GM18873 (cell line): Measurements from ENCODE around the gene DHX30.

Source experiments
- ATAC-seq: cut with Tn5 transposase; IDR thresholded peaks from one replicate; pipeline ENCODE4 v1.9.1; 2021; ENCODE audit warnings: mild to moderate bottlenecking, moderate library complexity, moderate number of reproducible peaks; ENCODE audit not compliant: unreplicated experiment, low FRiP score

DHX30 gene

DNA sequence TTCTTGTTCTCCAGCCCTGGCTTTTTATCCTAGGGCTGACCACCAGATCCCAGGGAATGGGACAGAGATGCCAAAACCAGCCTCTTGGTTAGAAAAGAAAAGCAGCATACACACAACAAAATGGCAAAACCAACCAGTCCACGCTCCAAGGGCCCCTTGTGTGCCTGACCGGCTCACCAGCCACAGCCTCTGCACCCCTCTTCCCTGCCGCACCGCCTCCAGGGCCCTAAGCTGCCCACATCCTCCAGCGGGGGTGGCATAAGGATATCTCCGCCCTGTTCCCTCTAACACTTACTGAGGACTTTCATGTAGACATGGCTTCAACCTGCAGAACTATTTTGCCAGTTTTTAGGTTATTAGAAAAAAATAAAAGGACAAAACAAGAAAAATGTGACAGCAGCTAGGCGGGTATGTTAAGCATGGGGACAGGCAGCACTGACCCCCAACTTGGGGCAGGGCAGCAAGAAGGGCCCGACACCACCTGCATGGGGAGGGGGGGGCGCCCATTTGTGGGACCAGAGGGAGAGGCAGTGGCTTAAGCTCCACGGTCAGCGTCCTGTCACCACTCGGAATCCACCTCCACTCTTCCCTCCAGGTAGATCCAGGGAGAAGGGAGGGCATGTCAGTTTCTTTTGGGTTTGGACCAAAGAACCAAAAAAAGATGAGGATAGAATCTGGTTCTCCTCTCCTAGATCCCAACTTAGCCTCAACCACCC lies 49.1 kb downstream of the DHX30 start:
- ATAC-seq = no peak

DNA sequence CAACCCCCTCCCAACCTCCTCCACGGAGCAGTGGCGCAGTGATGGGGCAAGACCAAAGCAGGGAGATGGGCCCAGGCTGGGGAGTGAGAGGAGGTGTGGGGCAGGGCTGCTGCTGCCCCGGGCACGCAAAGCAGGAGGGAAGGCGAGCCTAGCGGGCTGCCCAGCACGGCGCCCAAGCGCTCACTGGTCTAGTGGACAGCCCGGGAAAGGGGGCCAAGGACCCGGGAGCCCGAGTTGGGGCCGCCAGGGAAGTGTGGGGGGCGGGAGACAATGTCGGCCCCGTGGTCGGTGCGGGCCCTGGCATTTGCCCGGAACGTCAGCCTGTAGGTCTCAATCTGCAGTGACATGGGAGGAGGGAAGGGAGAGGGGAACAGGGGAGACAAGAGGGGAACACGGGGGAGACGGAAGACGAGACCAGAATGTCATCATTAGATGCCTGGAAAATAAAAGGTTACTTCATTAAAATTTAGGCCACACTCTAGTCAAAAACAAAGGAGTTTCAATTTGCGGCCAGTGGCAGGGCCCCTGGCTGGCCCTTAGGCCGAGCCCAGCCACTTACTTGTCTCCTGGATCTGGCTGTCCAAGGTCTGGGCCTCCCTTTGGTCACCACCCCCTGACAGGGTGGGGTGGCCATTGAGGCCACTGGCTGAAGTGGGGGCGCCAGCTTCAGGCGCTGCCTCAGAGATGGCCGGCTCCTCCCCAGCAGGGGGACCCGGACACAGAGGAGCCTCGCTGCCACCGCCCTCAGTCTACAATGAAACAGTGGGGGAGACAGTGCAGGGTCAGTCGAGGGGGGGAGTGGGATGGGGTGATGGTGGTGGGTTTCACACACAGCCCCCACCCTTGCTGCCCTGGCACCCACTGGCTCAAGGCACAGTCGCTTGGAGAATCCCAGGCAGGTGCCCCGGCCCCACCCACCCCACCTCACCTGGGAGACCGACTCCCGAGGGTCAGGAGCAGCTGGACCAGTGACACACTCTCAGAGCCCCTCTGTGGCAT lies 50.0 kb downstream of the DHX30 start:
- ATAC-seq = no peak

DNA sequence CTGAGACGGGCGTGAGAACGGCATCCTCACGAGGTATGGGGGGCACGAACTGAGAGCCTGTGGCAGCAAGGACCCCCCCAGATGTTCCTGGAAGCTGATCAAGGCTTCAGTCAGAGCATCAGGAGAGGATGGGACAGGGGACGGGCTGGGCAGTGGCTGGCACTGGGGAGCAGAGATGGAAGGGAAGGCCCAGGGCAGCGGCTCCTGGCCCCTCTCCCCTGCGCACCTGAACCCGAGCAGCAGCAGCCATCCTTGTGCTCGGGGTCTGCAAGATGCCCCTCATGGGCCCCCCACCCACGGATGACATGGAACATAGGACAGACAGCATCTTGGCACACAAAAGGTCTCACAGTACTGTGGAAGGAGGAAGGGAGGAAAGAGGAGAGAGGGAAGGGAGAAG lies 51.3 kb downstream of the DHX30 start:
- no peak for ATAC-seq

DNA sequence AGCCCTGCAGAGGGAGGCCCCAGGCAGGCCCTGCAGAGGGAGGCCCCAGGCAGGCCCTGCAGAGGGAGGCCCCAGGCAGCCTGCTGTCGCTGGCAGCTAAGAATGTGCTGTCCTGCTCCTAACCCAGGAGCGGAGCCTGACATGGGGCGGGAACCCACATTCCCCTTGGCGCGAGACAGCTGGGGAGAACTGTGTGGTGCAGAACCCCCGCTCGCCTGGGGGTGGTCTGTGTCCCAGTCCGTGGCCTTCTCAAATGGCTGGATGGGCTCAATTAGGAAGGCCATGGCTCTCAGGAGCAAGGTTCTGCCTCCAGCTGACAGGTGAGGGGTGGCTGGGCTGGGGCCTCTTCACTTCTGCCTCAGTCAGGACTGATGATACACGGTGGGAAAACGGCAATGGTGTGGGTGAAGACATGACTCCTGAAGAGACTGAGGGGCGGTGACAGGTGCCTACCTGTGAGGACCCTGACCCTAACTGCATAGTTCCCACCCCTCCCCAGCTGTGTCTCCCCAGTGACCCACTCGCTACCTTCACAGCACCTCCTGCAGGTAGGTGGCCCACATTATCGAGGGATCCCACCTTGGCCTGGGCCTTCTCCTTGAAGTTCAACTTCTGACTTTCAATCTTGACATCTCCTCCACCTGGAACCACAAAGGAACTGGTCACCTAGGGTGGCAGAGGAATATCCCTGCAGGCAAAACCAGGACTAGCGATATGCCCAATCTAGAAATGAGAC lies 52.0 kb downstream of the DHX30 start:
- no peak for ATAC-seq

DNA sequence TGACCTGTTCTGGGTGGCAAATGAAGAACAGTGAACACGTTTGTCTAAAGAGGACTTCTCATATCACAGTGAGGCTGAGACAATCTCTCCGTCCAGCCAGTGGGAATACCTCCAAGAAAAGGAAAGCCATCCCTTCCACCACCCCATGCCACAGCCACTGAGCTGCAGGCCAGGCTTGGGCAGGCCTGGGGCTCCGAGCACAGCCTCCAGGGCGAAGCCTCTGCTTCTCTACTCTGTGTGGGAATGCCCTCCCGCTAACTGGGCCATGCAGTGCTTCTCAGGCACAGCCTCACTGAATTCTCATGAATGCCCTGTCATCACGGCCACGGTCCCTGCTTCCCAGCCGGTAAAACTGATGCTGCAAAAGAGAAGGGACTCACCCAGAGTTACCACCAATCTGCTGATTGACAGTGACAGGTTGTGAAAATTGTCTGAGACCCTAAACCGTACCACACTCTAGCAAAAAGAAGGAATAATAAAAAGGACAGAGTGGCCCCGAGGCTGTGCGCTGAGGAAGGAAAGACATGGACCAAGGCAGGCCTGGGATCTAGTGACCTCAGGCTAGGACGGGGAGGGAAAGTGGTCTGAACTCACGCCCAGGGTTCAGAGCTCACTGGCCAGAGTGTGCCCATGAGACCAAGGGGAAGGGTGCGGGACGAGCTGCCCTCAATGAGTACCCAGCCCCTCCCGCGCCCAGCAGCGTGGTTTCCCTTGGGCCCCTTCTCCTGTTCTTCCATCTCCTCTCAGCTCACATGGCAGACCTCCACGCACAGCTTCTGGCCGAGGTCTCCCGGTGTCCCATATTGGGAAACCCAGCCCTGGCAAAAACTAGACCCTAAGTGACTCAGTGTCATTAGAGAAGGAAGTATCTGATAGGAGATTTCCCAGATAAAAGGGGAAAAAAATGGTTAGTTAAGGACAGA lies 52.8 kb downstream of the DHX30 start:
- ATAC-seq = no peak

DNA sequence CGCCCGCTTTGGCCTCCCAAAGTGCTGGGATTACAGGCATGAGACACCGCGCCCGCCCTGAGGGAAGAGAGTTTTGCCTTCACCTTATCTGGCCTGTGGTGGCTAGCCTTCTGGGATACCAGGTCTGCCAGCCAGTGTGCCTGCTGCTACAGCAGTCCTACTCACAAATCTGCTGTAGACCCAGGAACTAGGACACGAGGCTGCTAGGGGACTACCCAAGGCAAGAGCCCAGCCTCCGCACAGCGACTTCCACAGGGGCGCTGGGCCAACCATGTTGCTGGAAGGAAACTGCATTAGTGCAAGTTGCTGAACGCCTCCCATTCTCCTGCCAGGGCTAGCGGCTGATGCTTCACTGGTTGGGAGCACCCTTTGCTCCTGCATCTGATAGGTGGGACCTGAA lies 53.7 kb downstream of the DHX30 start:
- ATAC-seq = no peak

DNA sequence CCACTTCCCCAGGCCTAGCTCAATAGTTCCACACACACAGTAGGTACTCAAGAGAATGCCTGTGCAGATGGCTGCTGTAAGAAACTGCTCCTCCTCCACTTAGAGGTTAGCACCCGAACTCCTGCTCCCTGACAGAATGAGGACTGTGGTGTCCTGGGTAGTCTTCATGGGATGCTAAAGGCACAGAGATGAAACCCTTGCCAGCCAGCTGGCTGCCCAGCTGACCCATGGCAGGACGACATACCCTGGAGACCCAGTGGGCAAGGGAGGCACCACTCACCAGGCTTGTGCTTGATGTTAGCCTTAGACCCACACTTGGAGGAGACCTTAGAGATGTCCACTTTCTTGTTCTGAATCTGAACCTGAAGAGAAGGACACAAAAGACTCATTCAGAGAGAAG lies 54.2 kb downstream of the DHX30 start:
- ATAC-seq = no peak

DNA sequence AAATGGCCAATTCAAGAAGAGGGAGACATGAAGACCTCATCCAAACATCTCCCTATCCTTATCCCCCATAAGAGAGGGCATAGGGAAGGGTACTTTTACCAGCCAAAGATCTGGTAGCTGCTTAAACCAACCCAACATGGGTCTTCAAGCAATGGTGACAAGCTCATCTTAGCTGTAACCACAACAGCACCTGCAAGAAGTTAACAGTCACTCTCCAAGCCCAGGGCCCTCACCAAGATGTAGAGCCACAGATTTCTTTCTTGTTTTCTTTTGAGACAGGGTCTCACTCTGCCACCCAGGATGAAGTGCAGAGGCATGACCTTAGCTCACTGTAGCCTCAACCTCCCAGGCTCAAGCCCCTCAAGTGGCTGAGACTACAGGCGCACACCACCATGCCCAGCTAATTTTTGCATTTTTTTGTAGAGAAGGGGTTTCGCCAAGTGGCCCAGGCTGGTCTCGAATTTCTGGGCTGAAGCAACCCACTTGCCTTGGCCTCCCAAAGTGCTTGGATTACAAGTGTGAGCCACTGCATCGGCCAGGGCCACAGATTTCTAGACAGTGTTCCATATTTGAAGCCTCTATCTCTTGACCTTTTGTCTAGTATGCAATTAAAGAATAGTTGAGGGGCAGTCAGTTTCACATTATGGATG lies 57.1 kb downstream of the DHX30 start:
- ATAC-seq = no peak

DNA sequence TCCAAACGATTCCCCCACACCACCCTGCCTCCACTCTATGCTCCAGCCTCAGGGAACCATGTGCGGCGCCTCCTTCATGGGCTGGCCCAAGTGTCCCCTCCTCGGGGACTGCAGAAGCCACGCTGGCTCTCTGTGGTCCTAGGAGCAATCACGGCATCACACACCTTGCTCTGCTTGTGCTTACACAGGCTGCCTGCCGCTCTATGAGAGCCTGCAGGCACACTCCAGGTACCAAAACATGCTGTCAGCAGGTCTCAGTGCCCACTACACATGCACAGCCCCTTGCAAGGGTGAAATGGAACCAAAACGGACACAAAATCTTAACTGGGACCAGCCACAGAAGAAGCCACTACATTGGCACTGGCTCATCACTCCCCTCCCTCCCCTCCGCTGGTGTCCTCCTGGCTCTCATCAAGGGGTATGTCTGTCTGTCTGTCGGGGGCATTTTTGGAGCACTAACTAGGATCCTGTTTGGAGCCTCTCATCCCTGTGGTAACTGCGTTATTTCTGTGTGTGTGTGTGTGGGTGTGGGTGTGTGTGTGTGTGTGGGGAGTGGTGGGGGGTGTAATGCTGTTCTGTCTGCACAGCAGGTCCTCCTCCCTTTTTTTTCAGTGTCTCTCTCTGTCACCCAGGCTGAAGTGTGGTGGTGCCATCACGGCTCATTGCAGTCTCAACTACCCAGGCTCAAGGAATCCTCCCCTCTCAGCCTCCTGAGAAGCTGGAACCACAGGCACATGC lies 60.6 kb downstream of the DHX30 start:
- no peak for ATAC-seq

DNA sequence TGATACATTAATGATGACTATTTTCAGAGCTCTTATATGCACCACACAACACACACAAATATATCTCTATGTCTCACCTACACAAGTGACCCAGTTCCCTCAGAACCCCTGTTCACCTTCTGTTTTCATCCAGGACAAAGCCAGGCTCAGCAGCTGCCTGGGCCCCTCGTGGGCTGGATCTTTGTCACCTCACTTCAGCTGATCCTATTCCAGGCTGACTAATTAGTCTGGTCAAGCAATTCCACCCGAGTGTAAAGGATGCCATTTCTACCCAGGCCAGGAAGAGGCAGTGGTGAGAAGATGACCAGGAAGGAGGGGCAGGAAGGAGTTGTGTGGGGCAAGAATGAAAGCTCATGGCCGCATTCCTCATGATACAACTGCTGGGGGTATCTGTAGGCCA lies 62.3 kb downstream of the DHX30 start:
- no peak for ATAC-seq

DNA sequence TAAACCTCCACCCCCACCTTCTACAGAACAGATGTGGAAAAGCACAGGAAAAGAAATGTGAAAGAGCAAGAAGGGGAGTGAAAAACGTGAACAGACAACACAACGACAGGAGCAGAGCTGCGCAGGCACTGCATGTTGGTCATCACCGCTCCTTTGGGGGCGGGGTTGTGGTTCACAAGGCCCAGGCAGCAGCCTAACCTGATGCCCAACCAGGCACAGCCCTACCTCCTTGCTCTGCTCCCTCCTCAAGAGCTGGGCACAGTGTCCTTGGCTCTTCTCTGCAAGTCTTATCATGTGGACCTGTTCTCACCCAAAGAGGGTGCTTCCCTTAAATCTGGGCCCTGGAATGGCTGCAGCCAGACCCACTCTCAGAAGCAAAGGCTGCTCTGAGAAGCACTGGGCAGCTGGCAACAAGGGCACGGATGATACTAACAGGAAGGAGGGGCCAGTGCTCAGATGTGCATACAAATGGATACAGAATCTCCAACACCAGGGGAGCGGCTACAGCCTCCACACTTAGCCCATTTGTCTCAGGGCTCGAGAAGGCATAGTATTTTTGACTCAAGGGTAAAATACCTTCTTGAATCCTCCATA lies 64.6 kb downstream of the DHX30 start:
- no peak for ATAC-seq

DNA sequence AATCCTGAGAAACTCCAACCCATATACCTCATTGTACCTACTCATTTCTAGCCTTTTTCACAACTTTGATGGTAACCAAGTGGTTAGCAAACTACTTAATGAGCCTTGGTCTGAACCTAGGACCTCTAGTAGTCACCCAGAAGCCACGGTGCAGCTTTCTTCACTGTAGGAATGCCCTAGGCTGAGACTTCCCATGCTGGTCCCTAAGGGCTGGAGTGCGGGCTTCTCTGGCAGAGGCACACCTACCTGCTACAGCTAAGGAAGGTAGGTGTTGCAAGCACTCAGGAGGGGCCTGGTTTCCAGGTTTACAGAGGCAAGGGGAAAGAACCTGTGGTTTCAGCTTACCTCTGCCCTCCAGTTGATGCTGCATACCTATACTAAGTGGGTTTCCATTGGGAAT lies 65.4 kb downstream of the DHX30 start:
- ATAC-seq = no peak

DNA sequence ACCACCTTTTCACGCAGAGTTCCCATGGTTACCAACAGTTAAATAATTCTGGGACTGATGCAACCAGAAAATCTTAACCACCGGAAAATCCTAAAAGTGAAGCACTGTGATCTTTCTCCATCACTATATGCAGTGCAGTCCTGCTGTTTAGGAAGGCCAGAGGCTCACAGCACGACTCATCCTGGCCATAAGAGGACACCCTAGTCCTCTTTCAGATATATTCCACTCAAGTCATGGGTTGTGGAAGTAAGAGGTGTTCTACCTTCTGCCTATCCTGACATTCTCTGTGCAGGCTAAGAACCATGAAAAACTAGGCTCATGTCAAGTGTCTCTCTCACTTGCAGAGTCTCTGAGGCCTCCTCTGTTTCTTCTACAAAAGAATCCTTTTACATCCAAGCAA lies 67.2 kb downstream of the DHX30 start:
- no peak for ATAC-seq

DNA sequence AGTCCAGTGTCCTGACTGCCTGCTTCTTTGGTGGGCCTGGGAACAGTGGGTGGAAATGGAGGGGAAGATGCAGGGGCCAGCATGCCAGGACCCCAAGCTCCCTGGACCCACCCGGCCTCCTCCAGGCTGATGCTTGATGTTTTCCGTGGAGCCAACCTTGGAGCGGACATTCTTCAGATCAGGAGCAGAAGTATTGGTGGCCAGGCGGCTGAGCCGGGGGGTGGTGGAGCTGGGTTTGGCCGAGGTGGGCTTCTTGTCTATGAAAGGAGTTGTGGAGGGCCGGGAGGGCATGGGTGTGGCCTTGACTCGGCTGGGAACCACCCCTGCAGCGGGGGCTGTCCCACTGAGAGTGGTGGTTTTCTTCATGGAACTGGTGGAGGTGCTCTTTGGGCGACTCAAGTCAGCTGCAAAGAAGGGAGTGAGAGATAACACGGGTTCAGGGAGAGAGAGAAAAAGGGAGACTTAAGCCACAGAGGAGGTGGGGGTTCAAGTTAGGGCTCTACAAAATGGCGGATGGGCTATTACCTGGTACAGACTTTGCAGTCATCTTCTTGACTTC lies 67.8 kb downstream of the DHX30 start:
- ATAC-seq = no peak

DNA sequence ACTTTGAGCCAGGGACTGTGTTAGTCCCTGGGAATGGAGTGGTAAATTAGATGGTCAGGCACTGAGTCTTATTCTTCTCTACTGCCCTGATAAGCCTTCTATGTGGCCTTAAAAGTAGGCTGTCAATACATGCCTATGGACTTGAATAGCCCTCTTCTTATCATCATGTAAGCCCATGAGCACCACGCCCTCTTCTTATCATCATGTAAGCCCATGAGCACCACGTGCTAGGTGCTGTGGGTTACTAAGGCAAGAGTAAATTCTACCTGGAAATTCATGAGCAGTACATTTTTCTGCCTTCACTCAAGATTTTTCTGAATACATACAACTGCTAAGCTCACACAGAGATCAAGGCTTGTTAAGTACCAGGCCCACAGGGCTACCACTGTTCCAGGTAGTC lies 68.5 kb downstream of the DHX30 start:
- no peak for ATAC-seq

DNA sequence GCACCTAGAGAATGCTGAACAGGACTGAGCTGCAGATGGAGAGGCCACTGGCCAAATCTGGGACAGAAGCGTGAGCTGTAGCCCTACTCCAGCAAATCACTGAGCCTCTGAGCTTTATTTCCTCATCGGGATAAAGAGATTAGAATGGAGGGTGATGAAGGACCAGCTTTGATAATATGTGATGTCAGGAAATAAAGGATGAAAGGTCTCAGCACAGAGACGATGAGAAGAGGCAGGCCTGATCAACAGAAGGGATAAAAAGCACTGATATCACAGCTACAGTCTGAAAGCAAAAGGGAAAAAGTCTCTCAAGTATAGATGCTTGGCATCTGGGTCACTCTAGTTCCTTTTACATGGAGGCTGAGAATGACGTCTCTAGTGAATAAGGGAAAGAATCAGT lies 70.0 kb downstream of the DHX30 start:
- no peak for ATAC-seq

DNA sequence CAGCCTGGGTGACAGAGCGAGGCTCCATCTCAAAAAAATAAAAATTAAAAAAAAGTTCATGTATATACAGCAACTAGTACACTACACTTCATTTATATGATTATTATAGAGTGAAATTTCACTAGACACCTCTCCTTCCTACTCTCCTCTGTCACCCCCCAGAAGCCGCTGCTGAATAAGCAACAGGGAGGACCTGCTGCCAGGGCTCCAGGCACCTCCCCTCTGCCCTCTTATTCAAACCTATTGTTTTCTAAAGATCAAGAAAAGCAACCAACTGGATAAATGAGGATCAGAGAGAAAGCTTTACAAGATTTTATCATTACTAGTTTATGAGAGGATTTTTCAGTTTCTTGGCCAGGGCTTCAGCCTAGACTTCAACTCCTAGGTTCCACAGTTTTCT lies 71.5 kb downstream of the DHX30 start:
- ATAC-seq = no peak

DNA sequence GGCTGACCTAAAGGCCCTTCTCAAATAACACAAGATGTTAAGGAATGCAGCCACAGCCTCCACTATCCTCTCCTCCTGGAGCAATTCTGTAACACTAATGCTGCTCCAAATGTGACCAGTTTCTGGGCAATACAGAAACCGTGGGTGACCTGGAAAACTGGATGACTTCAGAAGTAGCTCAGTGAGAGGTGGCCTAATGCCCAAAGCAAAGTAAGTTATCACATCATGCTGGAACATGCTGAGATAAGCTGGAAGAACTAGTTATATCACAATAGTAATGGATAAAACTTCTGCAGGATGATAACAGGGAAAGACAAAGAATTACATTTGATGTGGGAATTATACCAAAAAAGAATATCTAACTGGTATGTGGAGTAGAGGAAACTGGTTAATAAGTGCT lies 72.0 kb downstream of the DHX30 start:
- no peak for ATAC-seq
